OCI-LY7 (cell line): ENCODE measurements around the gene DTNB.

Experiments used
- EZH2phosphoT487 ChIP-seq: fragments of 200-600 bp; sonication (generic); IDR thresholded peaks from 2 replicates; pipeline ENCODE4 v1.6.1; 2018; ENCODE audit warnings: low read depth, borderline replicate concordance, mild to moderate bottlenecking, mixed run types, antibody characterized with exemption, low read length, moderate library complexity, mixed read lengths
- TF ChIP-seq, protein P1 (sequence below): fragments of 200-600 bp; sonication (generic); conservative IDR thresholded peaks from 2 replicates; pipeline ENCODE4 v1.5.1; 2014; ENCODE audit warnings: mild to moderate bottlenecking, antibody characterized with exemption, low read length, moderate library complexity, mixed read lengths

GRCh38 chr2:25381502-25381901, 291.9 kb downstream of the DTNB start:
- TF ChIP-seq, protein P1, sequence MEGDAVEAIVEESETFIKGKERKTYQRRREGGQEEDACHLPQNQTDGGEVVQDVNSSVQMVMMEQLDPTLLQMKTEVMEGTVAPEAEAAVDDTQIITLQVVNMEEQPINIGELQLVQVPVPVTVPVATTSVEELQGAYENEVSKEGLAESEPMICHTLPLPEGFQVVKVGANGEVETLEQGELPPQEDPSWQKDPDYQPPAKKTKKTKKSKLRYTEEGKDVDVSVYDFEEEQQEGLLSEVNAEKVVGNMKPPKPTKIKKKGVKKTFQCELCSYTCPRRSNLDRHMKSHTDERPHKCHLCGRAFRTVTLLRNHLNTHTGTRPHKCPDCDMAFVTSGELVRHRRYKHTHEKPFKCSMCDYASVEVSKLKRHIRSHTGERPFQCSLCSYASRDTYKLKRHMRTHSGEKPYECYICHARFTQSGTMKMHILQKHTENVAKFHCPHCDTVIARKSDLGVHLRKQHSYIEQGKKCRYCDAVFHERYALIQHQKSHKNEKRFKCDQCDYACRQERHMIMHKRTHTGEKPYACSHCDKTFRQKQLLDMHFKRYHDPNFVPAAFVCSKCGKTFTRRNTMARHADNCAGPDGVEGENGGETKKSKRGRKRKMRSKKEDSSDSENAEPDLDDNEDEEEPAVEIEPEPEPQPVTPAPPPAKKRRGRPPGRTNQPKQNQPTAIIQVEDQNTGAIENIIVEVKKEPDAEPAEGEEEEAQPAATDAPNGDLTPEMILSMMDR = no peak
- no peak for TF ChIP-seq EZH2phosphoT487
